Iris pigment epithelial cell (primary cell): ENCODE results near the gene RNF187.
A peak's percentile ranks its signal among the peaks of the same experiment; 100 is the strongest.
"Not testable (repeated sequence)": the region's sequence is repeated elsewhere in the genome, so short reads cannot be mapped to it uniquely, and the experiment has no call there.

Experiments used
- DNase-seq: peaks from one replicate; pipeline ENCODE4 v3.0.0-alpha.2; 2011; ENCODE audit warnings: low read depth

The RNF187 gene

DNA sequence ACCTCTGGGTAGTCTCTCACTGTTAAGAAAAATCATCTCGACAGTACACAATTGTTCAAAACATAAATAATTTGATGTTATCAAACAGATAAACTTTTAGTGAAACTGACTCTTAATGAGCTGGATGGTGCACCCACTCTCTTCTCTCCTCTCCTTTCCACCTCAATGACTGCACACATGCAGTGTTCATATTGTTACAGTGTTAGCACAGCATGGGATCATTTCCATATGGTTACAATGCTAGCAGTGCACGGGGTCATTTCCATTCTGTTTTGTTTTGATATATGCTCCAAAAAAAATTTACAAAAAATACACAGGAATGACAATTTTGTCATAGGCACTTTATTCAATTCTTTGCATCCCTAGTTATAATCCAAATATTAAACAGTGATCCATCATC lies 26.4 kb upstream of the RNF187 start:
- no peak for DNase-seq

DNA sequence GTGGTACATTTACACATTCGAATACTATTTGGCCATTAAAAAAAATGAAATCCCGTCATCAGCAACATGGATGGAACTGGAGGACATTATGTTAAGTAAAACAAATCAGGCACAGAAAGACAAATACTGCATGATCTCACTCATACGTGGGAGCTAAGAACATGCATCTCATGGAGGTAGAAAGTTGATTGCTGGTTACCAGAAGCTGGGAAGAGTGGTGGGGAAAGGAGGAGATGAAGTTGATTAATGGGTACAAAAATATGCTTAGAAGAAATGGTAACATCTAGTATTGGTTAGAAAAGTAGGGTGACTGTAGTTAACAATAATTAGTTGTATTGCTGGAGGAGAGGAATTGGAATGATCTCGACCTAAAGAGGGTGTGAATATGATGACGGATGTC lies 24.6 kb upstream of the RNF187 start:
- DNase-seq: no peak

DNA sequence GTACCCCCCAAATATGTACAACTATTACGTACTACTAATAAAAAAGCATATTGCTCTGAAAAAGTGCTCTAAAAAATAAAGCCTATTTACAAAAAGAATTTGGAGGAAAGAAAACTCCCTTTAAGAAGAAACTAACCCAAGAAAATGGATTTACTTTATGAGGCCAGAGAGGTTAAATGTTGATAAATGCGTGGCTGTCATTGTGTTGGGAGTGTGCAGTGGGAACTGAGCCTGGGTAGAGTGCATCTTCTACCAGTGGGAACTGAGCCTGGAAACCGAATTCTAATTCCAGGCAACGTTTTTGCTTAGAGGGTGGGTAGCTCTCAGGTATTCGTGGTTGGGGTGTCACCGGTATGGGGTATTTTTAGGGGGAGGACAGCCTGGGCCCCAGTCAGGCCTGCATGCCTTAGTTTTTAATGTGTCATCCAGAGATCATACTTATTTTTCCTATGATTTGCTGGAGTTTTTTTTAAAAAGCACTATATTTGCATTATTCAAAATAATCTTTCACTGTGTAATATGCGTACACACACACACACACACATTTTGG lies 24.1 kb upstream of the RNF187 start:
- DNase-seq: no peak

DNA sequence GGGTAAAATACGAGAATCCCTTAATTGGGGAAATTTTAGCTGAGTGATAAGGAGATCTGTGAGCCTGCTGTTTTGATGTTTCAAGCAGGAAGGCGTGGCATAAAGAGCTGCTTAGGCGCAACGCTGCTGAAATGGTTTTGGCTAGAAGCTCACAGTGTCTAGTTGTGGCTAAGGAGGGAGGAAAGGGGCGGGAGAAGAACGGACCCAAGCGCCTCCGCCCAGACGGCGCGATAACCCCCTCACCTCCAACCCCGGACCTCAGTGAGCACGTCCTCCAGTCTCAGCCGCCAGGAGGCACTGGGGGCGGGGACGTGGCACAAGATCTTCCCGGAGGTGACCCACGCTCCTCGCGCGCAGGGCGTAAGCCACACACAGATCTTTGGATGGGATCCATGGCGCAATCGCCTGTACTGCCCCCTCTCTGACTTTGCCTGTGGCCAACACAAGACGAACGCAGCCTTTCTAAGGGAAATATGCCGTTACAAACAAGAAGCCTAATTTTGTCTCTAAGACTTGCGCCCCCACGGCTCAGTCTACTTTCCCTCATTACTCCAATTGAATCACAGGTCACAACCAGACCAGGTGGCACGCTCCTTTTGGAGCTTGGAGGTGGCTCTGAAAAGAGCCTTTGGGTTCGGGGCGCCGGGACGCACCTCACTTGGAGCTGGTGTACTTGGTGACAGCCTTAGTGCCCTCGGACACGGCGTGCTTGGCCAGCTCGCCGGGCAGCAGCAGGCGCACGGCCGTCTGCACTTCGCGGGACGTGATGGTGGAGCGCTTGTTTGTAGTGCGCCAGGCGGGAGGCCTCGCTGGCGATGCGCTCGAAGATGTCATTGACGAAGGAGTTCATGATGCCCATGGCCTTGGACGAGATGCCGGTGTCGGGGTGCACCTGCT lies 23.4 kb upstream of the RNF187 start:
- peak; percentile 36 for DNase-seq

DNA sequence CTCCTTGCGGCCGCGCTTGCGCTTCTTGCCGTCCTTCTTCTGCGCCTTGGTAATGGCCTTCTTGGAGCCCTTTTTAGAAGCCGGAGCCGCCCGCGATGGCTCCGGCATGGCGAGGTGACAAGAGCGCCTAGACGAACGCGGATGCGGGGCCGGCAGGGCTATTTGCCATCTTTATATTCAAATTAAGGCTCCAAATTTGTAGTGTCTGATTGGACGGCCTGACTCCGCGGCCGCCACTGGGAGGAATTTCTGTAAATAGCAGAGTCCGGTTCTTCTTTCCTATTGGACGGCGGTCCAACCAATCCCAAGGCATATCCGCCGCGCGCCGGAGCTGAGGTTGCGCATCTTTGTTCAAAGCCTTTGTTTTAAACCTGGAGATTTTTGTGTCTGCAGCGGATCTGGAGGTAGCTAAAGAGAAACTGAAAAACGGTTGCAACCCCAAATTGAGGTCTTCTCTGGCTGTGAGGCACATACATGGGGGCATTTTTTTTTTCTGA lies 22.6 kb upstream of the RNF187 start:
- DNase-seq: peak; percentile 91

DNA sequence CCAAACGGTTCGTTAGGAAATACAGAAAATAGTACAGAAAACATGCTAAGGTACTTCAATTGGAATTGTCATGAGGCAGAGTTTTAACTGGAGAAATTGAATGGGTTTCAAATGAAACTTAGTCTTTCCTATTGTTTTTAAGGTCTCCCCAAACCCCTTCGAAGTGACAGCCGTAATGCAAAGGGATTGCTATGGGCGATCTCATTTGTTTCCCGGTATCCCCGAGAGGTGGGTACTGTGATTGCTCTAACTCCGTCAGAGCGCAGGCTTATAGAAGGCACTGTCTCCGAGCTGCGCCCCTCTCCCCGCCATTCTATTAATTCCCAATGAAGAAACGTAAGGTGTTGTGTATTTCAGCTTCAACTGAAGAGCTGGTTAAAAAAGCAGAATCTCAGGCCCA lies 22.0 kb upstream of the RNF187 start:
- DNase-seq: no peak

DNA sequence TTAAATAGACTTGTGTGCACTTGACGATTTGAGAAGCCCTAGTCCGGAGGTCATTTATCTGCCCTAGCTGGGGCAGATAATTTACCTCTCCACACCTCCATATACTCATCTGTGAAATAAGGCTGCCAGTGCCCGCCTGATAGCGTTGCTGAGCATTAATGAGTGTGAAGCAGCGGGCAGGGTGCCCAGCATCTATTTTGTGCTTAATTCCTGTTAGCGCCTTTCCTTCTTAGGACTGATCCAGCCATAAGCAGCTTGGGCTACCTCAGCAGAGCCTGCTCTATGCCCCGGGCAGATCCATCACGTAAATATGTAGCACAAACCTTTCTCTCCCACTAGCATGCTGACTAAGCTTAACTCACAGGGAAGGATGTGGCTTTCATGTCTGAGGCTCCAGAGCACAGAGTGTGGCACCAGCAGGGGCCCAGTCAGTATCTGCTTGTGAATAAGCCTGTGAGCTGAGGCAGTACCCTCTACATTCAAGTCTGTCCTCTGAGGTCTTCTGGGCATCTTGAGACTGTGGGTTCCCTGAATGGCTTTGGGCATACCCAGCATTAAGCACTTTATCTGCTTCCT lies 21.5 kb upstream of the RNF187 start:
- DNase-seq: no peak

DNA sequence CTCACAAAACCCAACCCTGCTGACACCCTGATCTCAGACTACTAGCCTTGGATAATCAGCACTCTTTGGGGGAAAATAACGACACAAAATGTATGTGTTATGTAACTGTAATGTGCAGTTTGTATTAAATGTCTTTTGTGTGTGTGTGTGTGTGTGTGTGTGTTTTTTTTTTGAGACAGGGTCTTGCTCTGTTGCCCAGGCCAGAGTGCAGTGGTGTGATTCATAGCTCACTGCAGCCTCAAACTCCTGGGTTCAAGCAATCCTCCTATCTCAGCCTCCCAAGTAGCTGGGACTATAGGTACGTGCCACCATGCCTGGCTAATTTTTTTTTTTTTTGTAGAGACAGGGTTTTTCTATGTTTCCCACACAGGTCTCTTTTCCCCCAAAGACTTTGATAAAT lies 19.0 kb upstream of the RNF187 start:
- not testable (repeated sequence) for DNase-seq

DNA sequence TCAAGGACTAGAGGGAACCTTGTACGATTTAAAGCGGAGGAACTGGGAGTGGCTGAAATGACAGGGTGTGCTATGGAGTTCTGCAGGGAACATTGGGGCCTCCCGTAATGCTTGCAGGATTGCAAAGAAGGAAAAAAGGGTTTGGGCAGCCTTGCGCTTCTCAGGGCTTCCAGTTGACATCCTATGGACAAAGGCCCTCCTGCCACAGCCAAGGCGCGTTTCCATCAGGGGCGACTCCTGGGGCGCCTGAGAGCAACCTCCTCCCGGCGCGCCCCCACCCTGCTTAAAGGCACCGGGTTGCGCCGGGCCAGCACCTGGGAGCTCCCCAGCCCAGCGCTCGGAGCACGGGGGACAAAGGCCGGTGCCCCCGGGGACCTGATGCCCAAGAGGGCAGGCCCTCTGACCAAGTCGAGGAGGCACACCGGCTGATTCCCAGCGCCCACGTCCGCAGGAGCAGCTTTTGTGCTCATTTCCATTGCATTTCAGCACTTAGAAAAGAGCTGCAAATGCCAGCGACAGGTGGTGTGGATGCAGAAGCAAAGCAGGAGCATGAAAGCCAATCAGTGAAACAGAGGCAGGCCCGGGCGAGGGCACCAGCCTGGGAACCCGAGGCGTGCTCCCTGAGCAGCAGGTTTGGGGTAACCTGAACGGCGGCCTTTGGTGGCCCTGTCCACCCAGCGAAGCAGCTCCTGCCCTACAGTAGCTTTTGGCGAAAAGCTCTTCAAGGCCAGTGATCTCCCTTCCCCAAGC lies 17.6 kb upstream of the RNF187 start:
- no peak for DNase-seq

DNA sequence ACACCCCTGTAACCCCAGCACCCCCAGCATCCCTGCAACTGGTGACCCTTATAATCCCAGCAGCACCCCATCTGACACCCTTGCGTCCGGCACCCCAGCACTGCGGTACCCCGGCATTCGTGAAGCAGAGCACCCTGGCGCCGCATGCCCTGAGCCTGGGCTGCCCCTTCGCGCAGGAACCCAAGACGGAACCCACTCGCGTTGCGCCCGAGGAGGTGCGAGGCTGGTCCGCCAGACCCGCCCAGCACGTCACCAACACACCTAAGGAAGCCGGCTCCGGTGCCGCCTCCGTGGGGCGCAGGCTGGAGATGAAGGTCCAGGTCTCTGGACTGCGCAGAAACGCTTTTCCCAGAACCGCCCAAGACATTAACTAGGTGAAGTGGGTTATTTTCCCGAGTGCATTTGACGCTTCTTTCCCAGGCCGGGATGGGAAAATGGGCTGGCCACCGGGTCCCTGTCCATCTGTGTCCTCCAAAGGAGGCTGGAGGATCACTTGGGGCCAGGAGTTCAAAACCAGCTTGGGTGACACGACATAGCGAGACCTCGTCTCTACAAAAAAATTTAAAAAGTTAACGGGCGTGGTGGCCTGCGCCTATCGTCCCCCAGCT lies 15.9 kb upstream of the RNF187 start:
- DNase-seq: no peak

DNA sequence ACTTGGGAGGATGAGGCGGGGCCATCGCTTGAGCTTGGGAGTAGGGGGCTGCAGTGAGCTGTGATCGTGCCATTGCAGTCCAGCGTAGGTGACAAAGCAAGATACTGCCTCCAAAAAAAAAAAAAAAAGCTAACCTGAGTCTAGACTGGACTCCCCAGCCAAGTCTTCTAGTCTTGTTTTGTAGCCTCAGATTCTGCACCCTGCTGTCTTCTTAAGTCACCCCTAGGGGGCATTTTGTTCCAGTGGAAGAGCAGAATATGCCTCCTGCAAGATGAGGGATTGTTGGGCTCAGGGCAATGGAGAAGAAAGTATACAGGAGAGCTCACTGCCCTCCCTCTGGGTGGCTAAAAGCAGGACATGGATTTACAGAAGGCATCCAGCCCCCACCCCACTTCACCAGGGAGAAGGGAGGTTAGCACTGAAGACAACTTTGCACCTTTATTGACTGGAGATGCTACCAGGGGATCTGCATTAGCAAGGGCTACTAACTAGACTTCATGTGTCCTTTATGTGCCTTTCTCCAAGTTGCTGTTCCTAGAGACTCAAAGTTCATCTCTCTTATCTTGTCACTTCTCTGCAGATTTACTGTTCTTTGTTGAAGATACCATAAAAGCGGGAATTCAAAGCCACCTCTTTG lies 15.3 kb upstream of the RNF187 start:
- peak; percentile 71 for DNase-seq

DNA sequence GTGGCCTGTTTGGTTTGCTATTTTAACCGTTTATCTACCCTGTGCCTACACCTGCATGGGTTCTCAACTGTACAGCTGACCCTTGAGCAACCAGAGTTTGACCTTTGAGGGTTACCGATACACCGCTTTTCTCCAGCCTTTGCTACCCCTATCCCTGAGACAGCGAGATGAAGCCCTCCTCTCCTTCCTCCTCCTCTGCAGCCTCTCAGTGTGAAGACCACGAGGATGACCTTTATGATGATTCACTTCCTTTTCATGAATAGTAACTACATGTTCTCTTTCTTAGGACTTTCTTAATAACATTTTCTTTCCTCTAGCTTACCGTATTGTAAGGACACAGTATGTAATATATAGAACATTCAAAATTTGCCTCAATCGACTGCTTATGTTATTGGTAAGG lies 14.5 kb upstream of the RNF187 start:
- peak; percentile 65 for DNase-seq

DNA sequence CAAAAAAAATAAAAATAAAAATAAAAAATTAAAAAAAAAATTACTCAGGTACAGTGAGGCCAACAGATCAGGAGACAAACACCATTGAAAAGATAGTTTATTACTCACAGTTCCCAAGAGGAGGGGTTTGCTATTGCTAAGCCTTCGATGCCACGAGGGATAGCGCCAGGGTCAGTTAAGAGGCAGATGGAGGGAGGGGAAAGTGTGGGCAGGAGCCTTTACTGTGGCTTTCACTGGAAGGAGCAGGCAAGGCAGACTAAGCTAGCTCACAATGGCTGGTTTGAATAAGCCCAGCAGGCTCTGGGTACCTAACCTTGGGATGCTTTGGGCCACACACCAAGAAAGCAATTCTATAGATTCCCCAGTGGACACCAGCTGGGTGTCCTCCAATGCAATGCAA lies 12.7 kb upstream of the RNF187 start:
- DNase-seq: no peak

DNA sequence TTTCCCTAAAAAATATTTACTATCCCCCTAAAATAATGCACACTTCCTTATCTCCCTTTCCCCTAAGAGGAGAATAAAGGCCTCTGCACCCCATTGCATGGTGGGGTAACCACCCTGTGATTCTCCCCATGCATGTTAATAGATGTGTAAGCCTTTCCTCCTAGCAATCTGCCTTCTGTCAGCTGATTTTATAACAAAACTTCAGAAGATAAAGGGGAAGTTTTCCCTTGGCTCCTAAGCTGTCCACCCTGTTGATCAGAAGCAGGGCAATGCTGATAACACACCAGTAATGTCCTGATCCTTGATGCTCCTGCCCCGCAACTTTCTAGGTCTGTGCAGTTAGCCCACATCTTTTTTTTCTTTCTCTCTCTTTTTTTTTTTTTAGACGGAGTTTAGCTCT lies 11.4 kb upstream of the RNF187 start:
- DNase-seq: no peak

DNA sequence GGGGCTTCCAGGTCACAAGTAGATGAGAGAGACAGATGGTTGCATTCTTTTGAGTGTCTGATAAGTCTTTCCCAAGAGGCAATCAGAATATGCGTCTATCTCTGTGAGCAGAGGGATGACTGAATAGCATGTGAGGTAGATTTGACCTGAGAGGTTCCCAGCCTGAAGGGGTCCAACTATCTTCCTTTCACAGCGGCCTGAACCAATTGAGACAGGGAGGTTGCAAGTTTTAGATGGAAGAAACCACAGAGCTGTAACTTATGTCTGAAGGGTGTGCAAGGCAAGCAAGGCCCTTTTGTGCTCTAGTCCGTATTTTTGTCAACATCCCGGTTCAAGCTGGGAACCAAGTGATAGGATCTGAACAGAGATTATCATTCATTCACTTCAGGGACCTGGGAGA lies 9.9 kb upstream of the RNF187 start:
- DNase-seq: no peak

DNA sequence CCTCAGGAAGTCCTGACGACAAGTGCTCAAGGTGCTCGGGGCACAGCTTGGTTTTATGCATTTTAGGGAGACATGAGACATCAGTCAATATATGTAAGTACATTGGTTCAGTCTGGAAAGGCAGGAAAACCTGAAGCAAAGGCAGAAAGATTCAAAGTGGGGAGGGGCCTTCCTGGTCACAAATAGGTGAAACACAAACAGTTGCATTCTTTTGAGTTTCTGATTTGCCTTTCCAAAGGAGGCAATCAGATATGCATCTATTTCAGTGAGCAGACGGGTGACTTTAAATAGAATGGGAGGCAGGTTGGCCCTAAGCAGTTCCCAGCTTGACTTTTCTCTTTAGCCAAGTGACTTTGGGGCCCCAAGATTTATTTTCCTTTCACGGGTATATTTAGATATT lies 8.9 kb upstream of the RNF187 start:
- DNase-seq: no peak

DNA sequence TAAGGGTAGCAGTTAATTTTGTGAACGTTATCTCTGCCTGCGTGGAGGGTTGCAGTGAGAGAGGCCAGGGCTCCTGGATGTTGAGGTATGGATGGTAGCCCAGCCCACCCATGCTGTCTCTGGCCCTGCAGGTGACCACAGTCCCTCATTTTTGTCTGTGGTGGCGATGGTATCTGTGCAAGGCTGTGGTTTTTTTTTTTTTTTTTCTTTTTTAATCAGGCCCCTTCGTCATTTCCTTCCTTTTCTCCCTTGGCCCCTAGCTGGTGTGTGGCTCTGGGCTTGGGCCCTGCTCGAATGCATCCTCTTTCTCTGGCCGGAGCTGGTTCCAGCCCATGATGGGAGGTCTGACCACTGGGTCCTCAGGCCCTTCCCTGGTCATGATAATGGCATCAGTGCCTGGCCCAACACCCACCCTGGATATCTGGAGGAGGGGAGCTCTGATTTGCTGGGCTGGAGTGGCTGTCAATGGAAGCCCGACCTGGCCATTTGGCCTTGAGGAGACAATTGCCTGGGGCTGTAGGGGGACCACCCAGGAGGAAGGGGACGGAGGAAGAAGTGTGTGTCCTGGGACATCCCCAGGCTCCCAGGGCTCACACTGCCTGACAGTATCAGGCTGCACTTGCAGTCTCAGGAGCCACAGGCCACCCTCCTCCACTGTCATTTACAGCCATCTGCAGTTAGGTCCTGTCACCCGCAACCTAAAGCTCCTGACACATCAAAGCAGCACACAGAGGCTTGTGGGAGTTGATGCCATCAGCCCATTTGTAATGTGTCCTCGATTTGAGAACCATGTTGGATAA lies 8.1 kb upstream of the RNF187 start:
- no peak for DNase-seq

DNA sequence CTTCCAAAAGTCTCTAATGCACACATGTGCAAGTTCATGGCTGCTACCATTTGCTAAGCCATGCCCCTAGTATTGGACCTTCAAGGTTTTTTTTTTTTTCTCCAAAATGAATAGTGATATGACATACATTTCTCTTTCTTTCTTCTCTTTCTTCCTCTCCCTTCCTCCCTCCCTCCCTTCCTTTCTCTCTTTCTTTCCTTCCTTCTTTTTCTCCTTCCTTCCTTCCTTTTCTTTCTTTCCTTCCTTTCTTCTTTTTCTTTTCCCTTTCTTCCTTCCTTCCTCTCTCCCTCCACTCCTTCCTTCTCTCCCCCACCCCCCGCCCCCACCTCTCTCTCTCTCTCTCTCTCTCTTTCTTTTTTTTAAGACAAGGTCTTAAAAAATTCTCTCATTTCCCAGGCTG lies 3.4 kb upstream of the RNF187 start:
- DNase-seq: no peak

DNA sequence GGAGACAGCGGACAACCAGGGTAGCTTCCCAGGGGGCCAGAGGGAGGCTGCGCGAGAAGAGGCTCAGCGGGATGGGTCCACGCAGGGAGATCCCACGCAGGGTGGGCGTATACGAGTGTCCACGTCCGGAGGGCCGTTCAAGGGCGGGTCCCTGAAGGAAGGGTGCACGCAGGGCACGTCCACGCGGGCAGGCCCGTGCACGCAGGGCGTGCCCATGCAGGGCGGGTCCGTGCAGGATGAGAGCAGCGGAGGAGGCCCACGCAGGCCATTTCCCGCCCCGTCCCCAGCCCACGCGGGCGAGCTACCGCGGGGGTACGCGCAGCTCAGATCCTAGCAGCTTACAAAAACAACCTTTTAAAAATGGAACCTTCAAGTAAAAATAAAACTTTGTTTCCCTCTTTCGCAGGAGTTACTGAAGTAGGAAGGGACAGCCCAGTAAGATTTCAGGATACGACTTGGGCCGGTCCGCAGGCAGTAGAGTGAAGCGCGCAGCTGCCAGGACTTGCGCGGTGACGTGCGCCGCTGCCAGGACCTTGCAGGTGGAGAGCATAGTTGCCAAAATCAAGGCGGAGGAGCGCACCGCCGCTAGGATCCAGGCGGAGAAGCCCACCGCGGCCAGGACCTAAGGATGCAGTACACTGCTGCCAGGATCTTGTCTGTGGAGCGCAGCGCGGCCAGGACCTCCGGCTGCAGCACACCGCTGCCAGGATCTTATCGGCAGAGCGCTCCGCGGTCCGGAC lies 416 bp upstream of the RNF187 start:
- DNase-seq: peak; percentile 93
